SIG-M5 (cell line): ENCODE data around the gene HSPA1A.

Source experiments
- DNase-seq: peaks from one replicate; lab custom pipeline; 2025; lab: John Stamatoyannopoulos, UW

Gene HSPA1A

GRCh38 chr6:31865205-31866118, 50.1 kb downstream of the HSPA1A start:
- DNase-seq = no peak
